ENCODE data around the gene KRTAP10-2.
"Not testable (repeated sequence)": the region's sequence is repeated elsewhere in the genome, so short reads cannot be mapped to it uniquely, and the experiment has no call there.

The KRTAP10-2 gene

GRCh38 chr21:44574457-44575306 lies 23.4 kb upstream of the KRTAP10-2 start:
- no peak overlapping the region for H3K4me3 ChIP-seq (ENCODE audit: low read depth, low read length)
- TF ChIP-seq CTCF (IDR thresholded peaks at IDR 0.05; ENCODE audit: low read depth, low read length, missing control alignments), result peak; percentile 23
- no peak for DNase-seq (ENCODE audit: low read depth)

- H3K4me3 ChIP-seq (ENCODE audit: low read depth, low read length); DNase-seq (ENCODE audit: low read depth): not testable (repeated sequence)
Measured at GRCh38 chr21:44573630-44574456, 22.5 kb upstream of the KRTAP10-2 start, which contains the start of gene KRTAP10-4. TSS of gene KRTAP10-4 (plus strand) at chr21:44573729. CDS start at chr21:44573759, 30 bp downstream.

GRCh38 chr21:44572959-44573583 lies 21.8 kb upstream of the KRTAP10-2 start:
- no peak for TF ChIP-seq CTCF (IDR thresholded peaks at IDR 0.05; ENCODE audit: low read depth, low read length, missing control alignments)
- no peak for DNase-seq (ENCODE audit: low read depth)

GRCh38 chr21:44571844-44572782 lies 20.8 kb upstream of the KRTAP10-2 start:
- DNase-seq (ENCODE audit: low read depth), result no peak
- TF ChIP-seq CTCF (IDR thresholded peaks at IDR 0.05; ENCODE audit: low read depth, low read length, missing control alignments), result no peak
- H3K4me3 ChIP-seq (ENCODE audit: low read depth, low read length), result no peak overlapping the region

More at GRCh38 chr21:44572959-44573583, 21.8 kb upstream of the KRTAP10-2 start:
- H3K4me3 ChIP-seq (ENCODE audit: low read depth, low read length), result no peak overlapping the region

GRCh38 chr21:44571296-44571695 lies 20.0 kb upstream of the KRTAP10-2 start:
- DNase-seq (ENCODE audit: low read depth), result no peak
- no peak for TF ChIP-seq CTCF (IDR thresholded peaks at IDR 0.05; ENCODE audit: low read depth, low read length, missing control alignments)
- no peak overlapping the region for H3K4me3 ChIP-seq (ENCODE audit: low read depth, low read length)

GRCh38 chr21:44569861-44570517 lies 18.7 kb upstream of the KRTAP10-2 start:
- no peak for TF ChIP-seq CTCF (IDR thresholded peaks at IDR 0.05; ENCODE audit: low read depth, low read length, missing control alignments)
- DNase-seq (ENCODE audit: low read depth), result no peak
- H3K4me3 ChIP-seq (ENCODE audit: low read depth, low read length), result no peak overlapping the region
